Measurements from ENCODE around the gene ARCN1.

The ARCN1 gene

DNA sequence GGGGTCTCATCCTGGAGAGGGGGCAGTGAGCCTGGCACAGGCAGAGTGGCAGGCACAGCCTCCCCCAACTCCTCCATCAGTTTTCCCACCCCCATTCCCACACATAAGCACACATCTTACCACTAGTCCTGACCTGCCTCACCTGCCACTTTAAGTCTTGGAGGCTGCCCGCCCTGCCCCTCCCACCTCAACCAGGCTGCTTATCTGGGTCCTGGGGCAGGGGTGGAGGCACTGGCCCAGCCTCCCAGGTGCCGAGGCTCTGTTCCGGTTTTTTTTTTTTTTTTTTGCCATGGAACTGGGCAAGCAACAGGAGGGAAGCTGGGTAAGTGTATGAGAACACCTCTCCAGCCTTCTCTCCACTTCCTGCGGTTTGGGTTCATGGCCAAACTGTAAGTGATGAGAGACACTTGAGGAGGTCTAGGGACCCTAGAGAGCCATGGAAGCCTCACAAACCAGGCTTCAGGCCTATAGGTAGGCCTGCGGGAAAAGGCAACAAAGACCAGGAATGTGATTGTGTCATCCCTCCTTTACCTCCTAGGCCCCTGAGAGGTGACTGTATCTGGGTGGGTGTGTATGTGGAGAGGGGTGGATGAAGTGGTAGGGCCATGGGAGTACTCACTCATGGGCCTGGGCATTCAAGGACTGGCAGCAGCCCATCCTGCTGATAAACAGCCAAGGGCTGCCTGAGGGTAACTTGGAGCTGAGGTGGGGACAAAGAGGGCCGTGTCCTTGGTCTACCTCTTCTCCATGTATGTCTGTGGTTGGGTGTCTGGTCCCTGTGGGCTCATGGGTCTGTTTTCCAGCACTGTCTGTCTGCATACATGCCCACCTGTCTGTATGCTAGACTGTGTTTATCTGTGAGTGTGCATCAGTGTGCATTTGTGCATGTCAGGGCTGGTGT lies 57.8 kb downstream of the ARCN1 start:
- Histone ChIP-seq H3K9me3 (ENCODE audit: control insufficient read depth, low read length) (no peaks in the 10 kb centered on the region), H3K36me3 (ENCODE audit: control insufficient read depth, insufficient read depth, low read length) (no peaks in the 10 kb centered on the region), H3K9ac (no peak overlapping the region), H3K79me2 (no peaks in the 10 kb centered on the region), H3K27me3 (ENCODE audit: control insufficient read depth, insufficient read depth, low read length) (no peaks in the 10 kb centered on the region), H3K4me1 (peaks cover 10% of the 10 kb centered on the region), H3K4me3 (ENCODE audit: low read depth, low read length) (no peak overlapping the region), H3K4me2 (ENCODE audit: low read length) (no peak overlapping the region), H3K27ac (no peak overlapping the region), H2AFZ (no peak overlapping the region)
- TF ChIP-seq, protein P1, sequence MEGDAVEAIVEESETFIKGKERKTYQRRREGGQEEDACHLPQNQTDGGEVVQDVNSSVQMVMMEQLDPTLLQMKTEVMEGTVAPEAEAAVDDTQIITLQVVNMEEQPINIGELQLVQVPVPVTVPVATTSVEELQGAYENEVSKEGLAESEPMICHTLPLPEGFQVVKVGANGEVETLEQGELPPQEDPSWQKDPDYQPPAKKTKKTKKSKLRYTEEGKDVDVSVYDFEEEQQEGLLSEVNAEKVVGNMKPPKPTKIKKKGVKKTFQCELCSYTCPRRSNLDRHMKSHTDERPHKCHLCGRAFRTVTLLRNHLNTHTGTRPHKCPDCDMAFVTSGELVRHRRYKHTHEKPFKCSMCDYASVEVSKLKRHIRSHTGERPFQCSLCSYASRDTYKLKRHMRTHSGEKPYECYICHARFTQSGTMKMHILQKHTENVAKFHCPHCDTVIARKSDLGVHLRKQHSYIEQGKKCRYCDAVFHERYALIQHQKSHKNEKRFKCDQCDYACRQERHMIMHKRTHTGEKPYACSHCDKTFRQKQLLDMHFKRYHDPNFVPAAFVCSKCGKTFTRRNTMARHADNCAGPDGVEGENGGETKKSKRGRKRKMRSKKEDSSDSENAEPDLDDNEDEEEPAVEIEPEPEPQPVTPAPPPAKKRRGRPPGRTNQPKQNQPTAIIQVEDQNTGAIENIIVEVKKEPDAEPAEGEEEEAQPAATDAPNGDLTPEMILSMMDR (IDR thresholded peaks at IDR 0.05), result no peak

DNA sequence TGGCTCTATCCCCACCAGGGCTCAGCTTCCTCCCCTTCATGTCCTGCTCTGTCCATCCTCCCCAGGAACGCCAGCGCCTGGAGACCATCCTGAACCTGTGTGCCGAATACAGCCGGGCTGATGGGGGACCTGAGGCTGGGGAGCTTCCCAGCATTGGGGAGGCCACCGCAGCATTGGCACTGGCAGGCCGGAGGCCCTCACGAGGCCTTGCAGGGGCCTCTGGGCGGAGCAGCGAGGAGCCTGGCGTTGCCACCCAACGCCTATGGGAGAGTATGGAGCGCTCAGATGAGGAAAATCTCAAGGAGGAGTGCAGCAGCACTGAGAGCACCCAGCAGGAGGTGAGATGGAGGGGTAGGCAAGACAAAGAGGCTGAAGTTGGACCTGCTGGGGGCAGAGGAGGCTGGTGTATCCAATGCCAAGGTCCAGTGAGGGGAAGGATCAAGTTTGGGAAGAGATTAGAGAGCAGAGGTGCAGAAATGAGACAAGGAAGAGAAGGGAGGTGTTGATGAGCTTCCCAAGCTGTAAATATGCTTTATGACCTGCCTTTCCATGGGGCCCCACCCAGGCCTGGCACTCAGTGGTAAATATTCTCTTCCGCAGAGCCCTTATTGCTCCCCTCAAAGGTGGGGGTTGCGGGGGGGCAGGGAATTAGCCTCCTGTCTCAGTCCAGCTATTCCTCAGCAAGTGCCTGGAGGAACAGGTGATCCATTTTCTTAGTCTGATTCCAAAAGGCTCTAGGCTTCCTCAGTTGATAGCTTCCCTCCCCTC lies 59.1 kb downstream of the ARCN1 start:
- H2AFZ ChIP-seq, result no peak overlapping the region
- no peak overlapping the region for H3K27ac ChIP-seq
- H3K36me3 ChIP-seq (ENCODE audit: control insufficient read depth, insufficient read depth, low read length), result no peaks in the 10 kb centered on the region
- no peak overlapping the region for H3K4me3 ChIP-seq (ENCODE audit: low read depth, low read length)
- H3K9ac ChIP-seq, result no peak overlapping the region
- no peaks in the 10 kb centered on the region for H3K9me3 ChIP-seq (ENCODE audit: control insufficient read depth, low read length)
- H3K4me2 ChIP-seq (ENCODE audit: low read length), result no peak overlapping the region
- TF ChIP-seq, protein P1 (IDR thresholded peaks at IDR 0.05), result no peak
- H3K4me1 ChIP-seq, result peaks cover 10% of the 10 kb centered on the region
- no peaks in the 10 kb centered on the region for H3K27me3 ChIP-seq (ENCODE audit: control insufficient read depth, insufficient read depth, low read length)
- no peaks in the 10 kb centered on the region for H3K79me2 ChIP-seq

DNA sequence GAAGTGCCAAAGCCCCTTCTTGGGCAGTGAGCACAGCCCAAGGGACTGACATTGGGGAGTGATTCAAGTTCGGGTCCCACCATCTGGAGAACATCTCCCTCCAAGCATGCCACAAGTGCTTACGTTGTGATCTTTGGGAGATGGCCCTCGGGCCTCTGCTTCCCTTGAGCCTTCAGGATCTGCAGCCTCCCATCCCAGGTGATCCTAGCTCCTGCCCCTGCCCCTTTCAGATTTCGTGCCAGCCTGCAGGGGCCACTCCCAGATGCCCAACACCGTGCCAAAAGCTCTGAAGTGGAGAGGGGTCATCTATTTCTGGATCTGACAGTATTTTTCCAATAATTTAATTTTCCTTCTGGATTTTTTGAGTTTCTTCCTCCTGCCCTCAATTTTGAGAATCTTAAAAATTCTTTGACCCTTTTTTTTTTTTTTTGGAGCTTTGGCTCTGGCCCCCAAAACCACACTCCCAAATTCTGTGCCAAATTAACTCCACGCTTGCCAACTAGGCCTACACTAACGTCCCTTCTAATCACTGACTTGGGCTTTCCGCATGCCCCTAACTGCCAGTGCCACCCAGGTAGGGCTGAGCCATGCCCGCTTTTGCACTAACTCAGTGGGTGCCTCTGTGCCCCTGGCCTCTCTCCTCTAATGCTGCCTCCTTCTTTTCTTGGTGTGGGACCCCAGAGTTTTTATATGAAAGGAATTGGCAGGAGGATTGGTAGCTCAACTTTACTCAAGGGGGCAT lies 60.5 kb downstream of the ARCN1 start:
- H2AFZ ChIP-seq, result no peak overlapping the region
- peaks cover 10% of the 10 kb centered on the region for H3K4me1 ChIP-seq
- H3K27me3 ChIP-seq (ENCODE audit: control insufficient read depth, insufficient read depth, low read length), result no peaks in the 10 kb centered on the region
- no peak overlapping the region for H3K4me2 ChIP-seq (ENCODE audit: low read length)
- no peak overlapping the region for H3K9ac ChIP-seq
- H3K79me2 ChIP-seq, result no peaks in the 10 kb centered on the region
- no peaks in the 10 kb centered on the region for H3K36me3 ChIP-seq (ENCODE audit: control insufficient read depth, insufficient read depth, low read length)
- H3K9me3 ChIP-seq (ENCODE audit: control insufficient read depth, low read length), result no peaks in the 10 kb centered on the region
- no peak overlapping the region for H3K4me3 ChIP-seq (ENCODE audit: low read depth, low read length)
- TF ChIP-seq, protein P1 (IDR thresholded peaks at IDR 0.05), result no peak
- no peak overlapping the region for H3K27ac ChIP-seq

DNA sequence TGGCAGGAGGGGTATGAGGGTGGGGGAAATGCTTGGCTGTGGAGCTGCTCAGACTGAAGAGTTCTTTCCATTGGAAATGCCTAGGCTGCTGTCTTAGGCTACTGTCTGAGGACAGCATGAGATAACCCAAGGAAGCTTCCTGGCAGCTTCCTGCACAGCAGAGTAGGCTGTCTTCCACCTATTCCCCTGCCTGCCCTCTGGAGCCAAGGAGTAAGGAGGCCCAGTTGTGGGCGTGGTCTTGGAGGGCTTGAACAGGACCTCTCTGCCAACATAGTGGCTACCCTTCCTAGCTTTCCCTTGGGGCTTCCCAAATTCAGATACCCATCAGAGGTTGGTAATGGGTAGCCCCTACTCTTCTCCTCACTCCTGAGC lies 61.1 kb downstream of the ARCN1 start:
- no peak overlapping the region for H3K9ac ChIP-seq
- no peaks in the 10 kb centered on the region for H3K9me3 ChIP-seq (ENCODE audit: control insufficient read depth, low read length)
- H3K4me1 ChIP-seq, result peaks cover 10% of the 10 kb centered on the region
- no peak overlapping the region for H2AFZ ChIP-seq
- no peaks in the 10 kb centered on the region for H3K36me3 ChIP-seq (ENCODE audit: control insufficient read depth, insufficient read depth, low read length)
- H3K27me3 ChIP-seq (ENCODE audit: control insufficient read depth, insufficient read depth, low read length), result no peaks in the 10 kb centered on the region
- no peak overlapping the region for H3K27ac ChIP-seq
- no peak overlapping the region for H3K4me3 ChIP-seq (ENCODE audit: low read depth, low read length)
- H3K79me2 ChIP-seq, result no peaks in the 10 kb centered on the region
- no peak overlapping the region for H3K4me2 ChIP-seq (ENCODE audit: low read length)
- TF ChIP-seq, protein P1 (IDR thresholded peaks at IDR 0.05), result no peak
